ENCODE data around the gene KIAA0825. TPM values are rescaled to one million over a fixed set of nuclear protein-coding genes. Genes with fewer than 3 reads are reported as not detected.

Gene KIAA0825
- total and polyA plus RNA-seq, 2 experiments from 2014 or later: 1.7 to 1.8 TPM

GRCh38 chr5:94314460-94315131 lies 303.8 kb downstream of the KIAA0825 start:
- Histone ChIP-seq H4K20me1 (replicated peaks; ENCODE audit: insufficient read depth) (peaks cover 3% of the 10 kb centered on the region), H3F3A (replicated peaks; ENCODE audit: low read depth) (no peaks in the 10 kb centered on the region), H3K36me3 (ENCODE audit: insufficient read depth) (no peaks in the 10 kb centered on the region), H3K4me1 (ENCODE audit: insufficient read depth) (peaks cover 25% of the 10 kb centered on the region), H2AFZ (no peak overlapping the region), H3K9me2 (ENCODE audit: insufficient read depth) (no peaks in the 10 kb centered on the region), H3K79me2 (replicated peaks; ENCODE audit: insufficient read depth) (peaks cover 96% of the 10 kb centered on the region), H3K4me3 (no peak overlapping the region), H3K27ac (ENCODE audit: low read depth) (no peak overlapping the region), H3K4me2 (no peak overlapping the region), H3K27me3 (ENCODE audit: insufficient read depth) (no peaks in the 10 kb centered on the region)
- H3K36me3 Mint-ChIP-seq (ENCODE audit: low read depth): no peaks in the 10 kb centered on the region
- peaks cover 40% of the 10 kb centered on the region for H3K4me1 Mint-ChIP-seq
- DNase-seq (ENCODE audit: low spot score) (peak; percentile 51), ATAC-seq (no peak)
- no peak overlapping the region for H3K4me3 Mint-ChIP-seq
- no peaks in the 10 kb centered on the region for H3K27me3 Mint-ChIP-seq (ENCODE audit: insufficient read depth, low read depth, poor library complexity)
- no peak for TF ChIP-seq REST (IDR thresholded peaks at IDR 0.05; ENCODE audit: unreplicated experiment)
- no peak for TF ChIP-seq ETS1 (IDR thresholded peaks at IDR 0.05)
- TF ChIP-seq CTCF (conservative IDR thresholded peaks at IDR 0.05; ENCODE audit: low read depth in 2 of 2): no peak
- TF ChIP-seq ZNF462 (CRISPR knock-in tag; IDR thresholded peaks at IDR 0.05): no peak
- no peak for TF ChIP-seq EZH2 (IDR thresholded peaks at IDR 0.05; ENCODE audit: low read depth, unreplicated experiment)
- no peak for TF ChIP-seq JUNB (IDR thresholded peaks at IDR 0.05; ENCODE audit: unreplicated experiment)
- TF ChIP-seq POLR2AphosphoS5 (IDR thresholded peaks at IDR 0.05; ENCODE audit: low read depth): no peak
- TF ChIP-seq EZH2phosphoT487 (IDR thresholded peaks at IDR 0.05; ENCODE audit: unreplicated experiment): no peak
- TF ChIP-seq STAT1 (IDR thresholded peaks at IDR 0.05; ENCODE audit: unreplicated experiment): no peak
- TF ChIP-seq NANOG (IDR thresholded peaks at IDR 0.05; ENCODE audit: borderline replicate concordance): no peak
- no peak for TF ChIP-seq ZNF114 (CRISPR knock-in tag; IDR thresholded peaks at IDR 0.05)
- no peak for TF ChIP-seq ZNF331 (CRISPR knock-in tag; IDR thresholded peaks at IDR 0.05; ENCODE audit: low read depth)
- H3K9me3 Mint-ChIP-seq: no peaks in the 10 kb centered on the region
- no peak overlapping the region; the same call in 1 of the 2 replicates for H3K27ac Mint-ChIP-seq

Data from GM23338 (cell line).